H9 (cell line): ENCODE measurements around the gene FPR1. TPM values are rescaled to one million over a fixed set of nuclear protein-coding genes. Genes with fewer than 3 reads are reported as not detected.

Experiments
- DNase-seq: peaks from one replicate; pipeline ENCODE4 v3.0.0-alpha.2; 2017
- H2AFZ ChIP-seq: one replicate; pipeline ENCODE4 v1.6.1; 2013; ENCODE audit warnings: mild to moderate bottlenecking, low read length, control low read depth, moderate library complexity
- H2AK5ac ChIP-seq: 2 replicates; pipeline ENCODE4 v1.6.1; 2013; ENCODE audit warnings: low read length, control low read depth, mixed read lengths; ENCODE audit not compliant: insufficient read length
- H2BK120ac ChIP-seq: one replicate; pipeline ENCODE4 v1.6.1; 2013; ENCODE audit warnings: low read depth, mild to moderate bottlenecking, low read length, control low read depth, inconsistent platforms; ENCODE audit not compliant: poor library complexity, severe bottlenecking
- H2BK12ac ChIP-seq: 2 replicates; pipeline ENCODE4 v1.6.1; 2013; ENCODE audit warnings: low read length, control low read depth, mixed read lengths, low read depth; ENCODE audit not compliant: insufficient read length
- H2BK15ac ChIP-seq: 2 replicates; pipeline ENCODE4 v1.6.1; 2013; ENCODE audit warnings: low read depth, low read length, control low read depth
- H2BK20ac ChIP-seq: one replicate; pipeline ENCODE4 v1.6.1; 2013; ENCODE audit warnings: low read depth, mild to moderate bottlenecking, low read length, control low read depth, inconsistent platforms; ENCODE audit not compliant: poor library complexity, severe bottlenecking
- H2BK5ac ChIP-seq: 2 replicates; pipeline ENCODE4 v1.6.1; 2013; ENCODE audit warnings: low read length, control low read depth, mixed read lengths; ENCODE audit not compliant: insufficient read length
- H3K14ac ChIP-seq: 2 replicates; pipeline ENCODE4 v1.6.1; 2013; ENCODE audit warnings: low read length, control low read depth; ENCODE audit not compliant: insufficient read depth
- H3K18ac ChIP-seq: 2 replicates; pipeline ENCODE4 v1.6.1; 2013; ENCODE audit warnings: low read depth, mild to moderate bottlenecking, mixed read lengths, low read length, control low read depth; ENCODE audit not compliant: insufficient read length
- H3K23ac ChIP-seq: 2 replicates; pipeline ENCODE4 v1.6.1; 2013; ENCODE audit warnings: low read length, control low read depth, mixed read lengths, low read depth; ENCODE audit not compliant: insufficient read length
- H3K23me2 ChIP-seq: 2 replicates; pipeline ENCODE4 v1.6.1; 2013; ENCODE audit warnings: low read depth, mild to moderate bottlenecking, mixed read lengths, low read length, control low read depth; ENCODE audit not compliant: insufficient read length, poor library complexity, severe bottlenecking
- H3K27ac ChIP-seq: 2 replicates; pipeline ENCODE4 v1.5.1; 2013; ENCODE audit warnings: low read length, control low read depth, mixed read lengths, low read depth; ENCODE audit not compliant: insufficient read length
- H3K27me3 ChIP-seq: 2 replicates; pipeline ENCODE4 v1.6.1; 2013; ENCODE audit warnings: low read length, control low read depth, inconsistent platforms; ENCODE audit not compliant: insufficient read depth
- H3K4ac ChIP-seq: 2 replicates; pipeline ENCODE4 v1.6.1; 2013; ENCODE audit warnings: low read depth, mild to moderate bottlenecking, control low read depth, inconsistent platforms, low read length, moderate library complexity
- H3K4me1 ChIP-seq: 2 replicates; pipeline ENCODE4 v1.6.1; 2013; ENCODE audit warnings: low read length, control low read depth, inconsistent platforms; ENCODE audit not compliant: insufficient read depth
- H3K4me2 ChIP-seq: 2 replicates; pipeline ENCODE4 v1.6.1; 2013; ENCODE audit warnings: low read length, control low read depth, mixed read lengths; ENCODE audit not compliant: insufficient read length, insufficient read depth
- H3K56ac ChIP-seq: 2 replicates; pipeline ENCODE4 v1.6.1; 2013; ENCODE audit warnings: low read depth, mild to moderate bottlenecking, mixed read lengths, low read length, control low read depth; ENCODE audit not compliant: insufficient read length
- H3K79me1 ChIP-seq: 2 replicates; pipeline ENCODE4 v1.6.1; 2013; ENCODE audit warnings: low read depth, mild to moderate bottlenecking, moderate library complexity, low read length, control low read depth, inconsistent platforms; ENCODE audit not compliant: insufficient read depth, poor library complexity, severe bottlenecking
- H3K79me2 ChIP-seq: 2 replicates; pipeline ENCODE4 v1.6.1; 2013; ENCODE audit warnings: low read length, control low read depth, inconsistent platforms; ENCODE audit not compliant: insufficient read depth
- H3K9ac ChIP-seq: 2 replicates; pipeline ENCODE4 v1.6.1; 2013; ENCODE audit warnings: low read length, control low read depth, mixed read lengths; ENCODE audit not compliant: insufficient read length; ENCODE audit errors: extremely low read depth
- H3K9me3 ChIP-seq: one replicate; pipeline ENCODE4 v1.6.1; 2013; ENCODE audit warnings: low read depth, low read length, inconsistent platforms; ENCODE audit not compliant: control insufficient read depth
- H3T11ph ChIP-seq: one replicate; pipeline ENCODE4 v1.6.1; 2013; ENCODE audit warnings: mild to moderate bottlenecking, low read length, control low read depth, inconsistent platforms
- H4K20me1 ChIP-seq: one replicate; pipeline ENCODE4 v1.6.1; 2013; ENCODE audit not compliant: control insufficient read depth, insufficient read length, insufficient read depth
- H4K5ac ChIP-seq: 2 replicates; pipeline ENCODE4 v1.6.1; 2013; ENCODE audit warnings: low read depth, mild to moderate bottlenecking, mixed read lengths, low read length, control low read depth; ENCODE audit not compliant: insufficient read length
- H4K8ac ChIP-seq: replicated peaks from 2 replicates; pipeline ENCODE4 v1.6.1; 2013; ENCODE audit warnings: low read length, control low read depth, mixed read lengths, low read depth; ENCODE audit not compliant: insufficient read length
- H4K91ac ChIP-seq: 2 replicates; pipeline ENCODE4 v1.6.1; 2013; ENCODE audit warnings: low read depth, mild to moderate bottlenecking, moderate library complexity, mixed read lengths, low read length, control low read depth; ENCODE audit not compliant: insufficient read length
- H3K27ac Mint-ChIP-seq, 3 experiments: 2 replicates in 2 of 3; 3 replicates in 1 of 3; pipeline ENCODE4 v1.8.0; 2020 to 2021; ENCODE audit warnings: mixed read lengths in 3 of 3, mild to moderate bottlenecking in 1 of 3, moderate library complexity in 1 of 3
- H3K27me3 Mint-ChIP-seq: 2 replicates; pipeline ENCODE4 v1.8.0; 2021; ENCODE audit warnings: low read depth, mild to moderate bottlenecking, moderate library complexity, mixed read lengths
- H3K36me3 Mint-ChIP-seq, 3 experiments: 2 replicates in 2 of 3; 3 replicates in 1 of 3; pipeline ENCODE4 v1.8.0; 2020 to 2021; ENCODE audit warnings: low read depth in 3 of 3, mixed read lengths in 3 of 3; ENCODE audit not compliant: insufficient read depth in 1 of 3
- H3K4me1 Mint-ChIP-seq, 2 experiments: 2 replicates each; pipeline ENCODE4 v1.8.0; 2020; ENCODE audit warnings: mixed read lengths in 2 of 2
- H3K4me3 Mint-ChIP-seq, 2 experiments: 2 replicates in 1 of 2; 3 replicates in 1 of 2; pipeline ENCODE4 v1.8.0; 2020 to 2021; ENCODE audit warnings: mild to moderate bottlenecking in 2 of 2, mixed read lengths in 2 of 2, moderate library complexity in 1 of 2
- H3K9me3 Mint-ChIP-seq, 2 experiments: 2 replicates in 1 of 2; 3 replicates in 1 of 2; pipeline ENCODE4 v1.8.0; 2020; ENCODE audit warnings: mild to moderate bottlenecking in 2 of 2, mixed read lengths in 2 of 2, moderate library complexity in 1 of 2
- WGBS: extraction: QIAGEN DNeasy Blood & Tissue Kit; methylation state at CpG from one replicate; pipeline ENCODE4 v1.1.7; 2013; ENCODE audit warnings: missing lambda C conversion rate, low lambda C conversion rate, mixed read lengths; ENCODE audit not compliant: insufficient read length; ENCODE audit errors: extremely low coverage; 5-methylcytosine and 5-hydroxymethylcytosine counted together
- total RNA-seq: library from RNA; stranded (reverse); gene quantifications from 2 replicates; pipeline ENCODE4 v1.2.1, GENCODE V29; 2021
- TF ChIP-seq, protein P1 (sequence below): fragments of 200-600 bp; sonication (generic); conservative IDR thresholded peaks from 3 replicates; pipeline ENCODE4 v1.8.0; 2021; ENCODE audit warnings: antibody characterized with exemption, mild to moderate bottlenecking

FPR1 gene
- total RNA-seq, 1 experiment from 2014 or later = not detected

DNA sequence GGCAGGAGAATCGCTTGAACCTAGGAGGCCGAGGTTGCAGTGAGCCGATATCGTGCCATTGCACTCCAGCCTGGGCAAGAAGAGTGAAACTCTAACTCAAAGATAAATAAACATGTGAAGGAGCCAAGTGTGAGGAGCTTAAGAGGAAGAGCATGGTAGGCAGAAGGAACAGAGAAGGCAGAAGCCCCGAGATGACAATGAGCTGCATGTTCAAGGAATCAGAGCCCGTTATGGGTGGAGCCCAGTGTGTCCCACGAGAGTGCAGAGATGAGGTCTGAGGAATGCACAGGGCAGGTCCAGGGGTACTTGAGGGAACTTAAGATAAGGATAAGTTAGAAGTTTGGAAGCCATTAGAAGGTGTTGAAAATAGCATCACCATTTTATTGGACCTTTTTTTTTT is 10.0 kb upstream of the FPR1 start:
- Histone ChIP-seq H4K20me1 (no peaks in the 10 kb centered on the region), H2AK5ac (no peak overlapping the region), H3K23me2 (no peaks in the 10 kb centered on the region), H3K14ac (no peak overlapping the region), H4K5ac (no peak overlapping the region), H2BK12ac (no peak overlapping the region), H3K23ac (no peak overlapping the region), H2AFZ (no peak overlapping the region), H3K9me3 (no peaks in the 10 kb centered on the region), H2BK5ac (no peak overlapping the region), H3K9ac (no peak overlapping the region), H3K56ac (no peak overlapping the region), H2BK15ac (no peak overlapping the region), H3K27ac (no peak overlapping the region), H3K4me2 (no peak overlapping the region), H2BK20ac (no peak overlapping the region), H3K18ac (no peak overlapping the region), H3T11ph (no peak overlapping the region), H3K27me3 (no peaks in the 10 kb centered on the region), H3K79me2 (no peaks in the 10 kb centered on the region), H4K91ac (no peak overlapping the region), H3K79me1 (no peaks in the 10 kb centered on the region), H3K4me1 (peaks cover 4% of the 10 kb centered on the region; the same call in 1 of the 2 replicates), H4K8ac (no peak overlapping the region), H3K4ac (no peak overlapping the region), H2BK120ac (no peak overlapping the region)
- H3K9me3 Mint-ChIP-seq = peaks cover 19 to 64% of the 10 kb centered on the region in 2 experiments
- no peak overlapping the region for H3K4me3 Mint-ChIP-seq
- peaks cover 0 to 6% of the 10 kb centered on the region in 2 experiments; a peak in 2 of 4 replicates for H3K4me1 Mint-ChIP-seq
- no peaks in the 10 kb centered on the region; a peak in 1 of 7 replicates for H3K36me3 Mint-ChIP-seq
- H3K27me3 Mint-ChIP-seq = peaks cover 9% of the 10 kb centered on the region
- TF ChIP-seq, protein P1, sequence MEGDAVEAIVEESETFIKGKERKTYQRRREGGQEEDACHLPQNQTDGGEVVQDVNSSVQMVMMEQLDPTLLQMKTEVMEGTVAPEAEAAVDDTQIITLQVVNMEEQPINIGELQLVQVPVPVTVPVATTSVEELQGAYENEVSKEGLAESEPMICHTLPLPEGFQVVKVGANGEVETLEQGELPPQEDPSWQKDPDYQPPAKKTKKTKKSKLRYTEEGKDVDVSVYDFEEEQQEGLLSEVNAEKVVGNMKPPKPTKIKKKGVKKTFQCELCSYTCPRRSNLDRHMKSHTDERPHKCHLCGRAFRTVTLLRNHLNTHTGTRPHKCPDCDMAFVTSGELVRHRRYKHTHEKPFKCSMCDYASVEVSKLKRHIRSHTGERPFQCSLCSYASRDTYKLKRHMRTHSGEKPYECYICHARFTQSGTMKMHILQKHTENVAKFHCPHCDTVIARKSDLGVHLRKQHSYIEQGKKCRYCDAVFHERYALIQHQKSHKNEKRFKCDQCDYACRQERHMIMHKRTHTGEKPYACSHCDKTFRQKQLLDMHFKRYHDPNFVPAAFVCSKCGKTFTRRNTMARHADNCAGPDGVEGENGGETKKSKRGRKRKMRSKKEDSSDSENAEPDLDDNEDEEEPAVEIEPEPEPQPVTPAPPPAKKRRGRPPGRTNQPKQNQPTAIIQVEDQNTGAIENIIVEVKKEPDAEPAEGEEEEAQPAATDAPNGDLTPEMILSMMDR = no peak
- no peak overlapping the region for H3K27ac Mint-ChIP-seq
- DNase-seq = no peak
- no CpG with 5 or more reads among the region's 7 CpGs for WGBS
